Endothelial cell of umbilical vein (primary cell): ENCODE data around the gene MUC5AC. TPM values are rescaled to one million over a fixed set of nuclear protein-coding genes. Genes with fewer than 3 reads are reported as not detected.

ENCODE experiments used
- BruUV-seq: library from RNA; stranded (reverse); fragments of 400-500 nt; replicated peaks from 2 replicates; lab custom pipeline; 2021; lab: Mats Ljungman, UMichigan
- CTCF ChIA-PET: fragments of 300-600, 350-600 bp; sonication (Branson Sonifier 250); formaldehyde crosslinking; loops from one replicate; lab custom pipeline; 2021; ENCODE audit warnings: antibody characterized with exemption, inconsistent platforms; lab: Charles Lee
- POLR2A ChIA-PET: fragments of 300-600, 350-600 bp; sonication (Branson Sonifier 250); formaldehyde crosslinking; loops from one replicate; lab custom pipeline; 2021; ENCODE audit warnings: antibody characterized with exemption, inconsistent platforms; lab: Charles Lee
- DNase-seq: peaks from one replicate; pipeline ENCODE4 v3.0.0-alpha.2; 2011; ENCODE audit warnings: low read depth, low spot score
- FAIRE-seq: peaks from 2 replicates; lab custom pipeline; 2011; peaks lifted over from hg19 to GRCh38; lab: Jason Lieb, UNC
- H2AFZ ChIP-seq: 2 replicates; pipeline ENCODE4 v1.6.0; 2012; ENCODE audit warnings: low read depth, low read length, control low read depth, inconsistent platforms
- H3K27ac ChIP-seq: 2 replicates; pipeline ENCODE4 v1.5.1; 2011; ENCODE audit warnings: low read depth, mild to moderate bottlenecking, control low read depth, low read length, moderate library complexity; ENCODE audit not compliant: insufficient read depth
- H3K27me3 ChIP-seq, 2 experiments: 2 replicates each; pipeline versions ENCODE4 v1.6.0 to v1.6.1; 2011; ENCODE audit warnings: low read length in 2 of 2, mixed read lengths in 1 of 2; ENCODE audit not compliant: control insufficient read depth in 2 of 2, insufficient read depth in 2 of 2
- H3K36me3 ChIP-seq, 2 experiments: 2 replicates in 1 of 2; 3 replicates in 1 of 2; pipeline ENCODE4 v1.5.1; 2011; ENCODE audit warnings: low read length in 2 of 2, mild to moderate bottlenecking in 1 of 2, moderate library complexity in 1 of 2; ENCODE audit not compliant: control insufficient read depth in 2 of 2, insufficient read depth in 2 of 2; ENCODE audit errors: extremely low read depth in 1 of 2
- H3K4me1 ChIP-seq: 3 replicates; pipeline ENCODE4 v1.5.1; 2011; ENCODE audit warnings: mild to moderate bottlenecking, low read length; ENCODE audit not compliant: control insufficient read depth, insufficient read depth; ENCODE audit errors: extremely low read depth
- H3K4me2 ChIP-seq: 2 replicates; pipeline ENCODE4 v1.6.1; 2011; ENCODE audit warnings: low read length, control low read depth, mixed read lengths; ENCODE audit not compliant: insufficient read depth
- H3K4me3 ChIP-seq, 3 experiments: fragments of 200-600 bp in 1 of 3; sonication (generic), shearing (Covaris generic) in 1 of 3; replicated peaks in 1 of 3; 2 replicates each; pipeline ENCODE4 v1.5.1; 2011 to 2016; ENCODE audit warnings: control low read depth in 3 of 3, low read length in 3 of 3, mild to moderate bottlenecking in 2 of 3, inconsistent platforms in 1 of 3, low read depth in 1 of 3, moderate library complexity in 1 of 3; ENCODE audit not compliant: insufficient read depth in 1 of 3
- H3K79me2 ChIP-seq: 2 replicates; pipeline ENCODE4 v1.6.0; 2012; ENCODE audit warnings: low read length, inconsistent platforms; ENCODE audit not compliant: control insufficient read depth, insufficient read depth
- H3K9ac ChIP-seq: replicated peaks from 2 replicates; pipeline ENCODE3; 2011; ENCODE audit warnings: low read length, control low read depth; ENCODE audit not compliant: insufficient read depth; ENCODE audit errors: extremely low read depth
- H3K9me1 ChIP-seq: replicated peaks from 3 replicates; pipeline ENCODE4 v1.6.0; 2011; ENCODE audit warnings: mild to moderate bottlenecking, low read length; ENCODE audit not compliant: control insufficient read depth, insufficient read depth; ENCODE audit errors: extremely low read depth
- H3K9me3 ChIP-seq: replicated peaks from 2 replicates; pipeline ENCODE4 v1.5.1; 2012; ENCODE audit warnings: low read length, inconsistent platforms; ENCODE audit not compliant: control insufficient read depth, insufficient read depth
- H4K20me1 ChIP-seq: replicated peaks from 2 replicates; pipeline ENCODE3; 2011; ENCODE audit warnings: mild to moderate bottlenecking, low read length; ENCODE audit not compliant: control insufficient read depth, insufficient read depth; ENCODE audit errors: extremely low read depth
- EZH2 ChIP-seq: IDR thresholded peaks from 2 replicates; pipeline ENCODE4 v1.6.1; 2012; ENCODE audit warnings: borderline replicate concordance, low read depth, mild to moderate bottlenecking, moderate library complexity, low read length, inconsistent platforms; ENCODE audit not compliant: severe bottlenecking
- POLR2A ChIP-seq: IDR thresholded peaks from 2 replicates; pipeline ENCODE4 v1.6.1; 2012; ENCODE audit warnings: low read depth, mild to moderate bottlenecking, control low read depth, low read length
- POLR2AphosphoS5 ChIP-seq: IDR thresholded peaks from 2 replicates; pipeline ENCODE4 v1.6.1; 2012; ENCODE audit warnings: low read depth, mild to moderate bottlenecking, control low read depth, low read length, moderate library complexity; ENCODE audit not compliant: insufficient read depth
- dilution Hi-C: fragments of 300-500 bp; cut with MboI; formaldehyde crosslinking; loops from one replicate; pipeline ENCODE4 v1.15.0; 2019; ENCODE audit warnings: low sequenced_read_pairs; ENCODE audit not compliant: extremely low pct_ligation_motif_present
- intact Hi-C: fragments of 100-400 bp; cut with micrococcal nuclease; formaldehyde crosslinking; loops from one replicate; pipeline ENCODE4 v1.10.0; 2022
- polyA plus RNA-seq, 4 experiments: library from polyadenylated mRNA; depleted of rRNA in 3 of 4; stranded (reverse) in 3 of 4; unstranded in 1 of 4; fragments of >200 nt; gene quantifications; 2 replicates each; pipeline versions ENCODE4 v1.2.1 to v1.2.3, GENCODE V29; 2011 to 2012; ENCODE audit warnings: missing spikeins in 1 of 4
- total RNA-seq: library from RNA; stranded (reverse); gene quantifications from 2 replicates; pipeline ENCODE4 v1.2.3, GENCODE V29; 2021
- TF ChIP-seq, protein P1 (sequence below): IDR thresholded peaks from 2 replicates; pipeline ENCODE4 v1.6.1; 2011; ENCODE audit not compliant: insufficient read depth, insufficient read length

The MUC5AC gene
- total and polyA plus RNA-seq, 2 donors (not counting 3 experiments of a cell fraction or from before 2014, with no cell fraction given) = not detected

DNA sequence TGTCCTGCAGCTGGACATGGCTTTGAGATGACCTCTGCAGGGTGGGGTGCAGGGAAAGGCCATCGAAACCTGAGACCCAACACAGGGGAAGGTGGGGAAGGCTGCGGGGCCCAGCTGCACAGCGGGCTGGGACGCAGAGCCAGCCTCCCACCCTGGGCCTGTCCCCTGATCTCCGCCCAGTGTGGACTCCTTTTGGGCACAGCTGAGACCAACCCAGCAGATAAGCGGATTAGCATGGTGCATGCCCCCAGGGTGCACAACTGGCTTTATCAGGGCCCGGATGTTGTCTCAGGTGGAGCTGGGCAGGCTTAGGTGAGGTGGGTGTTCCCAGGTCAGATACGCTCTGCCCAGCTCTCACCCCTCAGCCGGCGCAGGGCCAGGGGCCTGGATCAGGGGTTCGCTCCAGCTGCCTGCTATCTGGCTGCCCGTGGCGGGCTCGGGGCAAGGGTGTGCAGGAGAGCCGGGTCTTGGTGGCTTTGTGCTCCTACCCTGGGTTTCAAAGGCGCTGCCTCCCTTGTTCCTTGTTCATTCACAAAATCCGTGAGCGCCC lies 28.1 kb upstream of the MUC5AC start:
- Histone ChIP-seq H3K36me3 (no peaks in the 10 kb centered on the region), H3K27me3 (peaks cover 0 to 1% of the 10 kb centered on the region in 2 experiments), H2AFZ (no peak overlapping the region), H3K9me3 (no peaks in the 10 kb centered on the region), H3K27ac (no peak overlapping the region), H3K9me1 (no peaks in the 10 kb centered on the region), H3K4me3 (no peak overlapping the region), H3K4me2 (no peak overlapping the region), H3K4me1 (no peaks in the 10 kb centered on the region), H3K9ac (no peak overlapping the region), H4K20me1 (no peaks in the 10 kb centered on the region), H3K79me2 (no peaks in the 10 kb centered on the region)
- no peak for FAIRE-seq
- DNase-seq = no peak
- intact Hi-C loops (no loop called here), dilution Hi-C loops (no loop called here)
- TF ChIP-seq, protein P1, sequence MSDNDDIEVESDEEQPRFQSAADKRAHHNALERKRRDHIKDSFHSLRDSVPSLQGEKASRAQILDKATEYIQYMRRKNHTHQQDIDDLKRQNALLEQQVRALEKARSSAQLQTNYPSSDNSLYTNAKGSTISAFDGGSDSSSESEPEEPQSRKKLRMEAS = no peak
- TF ChIP-seq POLR2AphosphoS5 = no peak
- no peak for TF ChIP-seq EZH2
- CTCF ChIA-PET = no interaction called here
- BruUV-seq = no TSS peak
- POLR2A ChIA-PET = no interaction called here

DNA sequence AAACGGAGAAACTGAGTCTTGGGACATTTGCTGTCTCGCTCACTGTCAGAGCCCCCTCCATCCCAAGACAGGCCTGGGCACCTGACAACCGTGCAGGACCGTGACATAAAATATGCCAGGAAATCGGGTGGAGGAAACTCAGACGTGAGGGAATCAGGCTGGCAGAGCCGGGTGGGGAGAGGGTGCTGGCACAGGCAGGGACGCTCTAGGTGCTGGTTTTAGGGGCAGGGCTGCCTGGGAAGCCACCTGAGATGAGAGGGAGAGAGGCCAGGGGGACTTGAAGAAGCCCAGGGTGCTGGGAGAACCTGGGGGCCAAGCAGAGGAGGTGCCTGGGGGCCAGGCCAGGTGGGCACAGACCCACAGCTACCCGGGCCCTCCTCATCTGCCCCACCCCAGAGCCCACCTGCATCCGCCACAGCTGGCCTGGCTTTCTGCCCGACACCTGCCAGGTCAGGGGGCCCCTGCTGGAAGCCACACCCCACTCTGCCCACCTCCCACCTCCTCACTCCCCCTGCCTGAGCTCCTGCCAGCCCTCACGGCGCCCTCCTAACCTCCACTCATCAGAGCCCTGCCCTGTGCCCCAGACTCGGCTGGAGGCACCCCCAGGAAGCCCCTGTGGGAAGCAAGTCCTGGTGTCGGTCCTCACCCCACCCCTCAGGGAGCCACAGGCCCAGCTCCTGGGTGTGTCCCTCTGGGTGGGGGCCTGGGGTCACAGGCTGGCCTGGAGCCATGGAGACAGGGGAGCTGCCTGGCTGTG lies 27.3 kb upstream of the MUC5AC start:
- no peaks in the 10 kb centered on the region for H3K4me1 ChIP-seq
- no peaks in the 10 kb centered on the region for H4K20me1 ChIP-seq
- ChIA-PET POLR2A (no interaction called here), CTCF (no interaction called here)
- no peaks in the 10 kb centered on the region for H3K36me3 ChIP-seq
- no peak overlapping the region for H2AFZ ChIP-seq
- FAIRE-seq (no peak), DNase-seq (no peak)
- dilution Hi-C loops (no loop called here), intact Hi-C loops (no loop called here)
- no peak overlapping the region for H3K27ac ChIP-seq
- no peaks in the 10 kb centered on the region for H3K79me2 ChIP-seq
- H3K9me3 ChIP-seq = no peaks in the 10 kb centered on the region
- no peak for TF ChIP-seq POLR2A
- H3K27me3 ChIP-seq = peaks cover 2 to 3% of the 10 kb centered on the region in 2 experiments
- no peaks in the 10 kb centered on the region for H3K9me1 ChIP-seq
- BruUV-seq = no TSS peak
- H3K9ac ChIP-seq = no peak overlapping the region
- no peak overlapping the region for H3K4me3 ChIP-seq
- no peak overlapping the region for H3K4me2 ChIP-seq
